ENCODE data around the gene ADAMTSL2. TPM values are rescaled to one million over a fixed set of nuclear protein-coding genes. Genes with fewer than 3 reads are reported as not detected.

The ADAMTSL2 gene
- total RNA-seq, 1 experiment from 2014 or later: 0.87 TPM

DNA sequence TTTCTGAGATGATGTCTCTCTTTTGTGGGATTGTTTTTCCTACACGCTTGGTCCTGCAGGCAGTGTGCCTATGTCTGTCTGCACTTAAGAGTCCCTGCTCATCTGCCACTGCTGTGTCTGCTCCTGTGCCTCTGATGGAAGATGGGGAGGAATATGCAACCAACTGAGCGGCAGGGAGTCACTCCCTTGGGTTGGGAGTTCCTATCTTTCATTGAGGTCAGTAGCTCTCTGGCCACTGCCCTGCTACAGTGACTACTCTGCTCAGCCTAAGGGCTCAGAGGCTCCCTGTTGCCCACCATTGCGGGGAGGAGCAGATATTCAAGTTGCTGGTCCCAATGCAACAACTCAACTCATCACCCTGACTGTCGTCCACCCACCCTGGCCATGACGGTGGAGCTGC, 88.1 kb downstream of the ADAMTSL2 start:
- DNase-seq (ENCODE audit: low spot score) (no peak), ATAC-seq (no peak)
- no peak overlapping the region for H3K27ac Mint-ChIP-seq
- ChIA-PET CTCF (no interaction called here), POLR2A (no interaction called here)
- H3K4me3 Mint-ChIP-seq: no peak overlapping the region
- H3K9me3 Mint-ChIP-seq: peaks cover 33% of the 10 kb centered on the region
- H3K27me3 Mint-ChIP-seq (ENCODE audit: low read depth): peaks cover 14% of the 10 kb centered on the region; the same call in 1 of the 2 replicates
- TF ChIP-seq ELF4 (CRISPR knock-in tag; IDR thresholded peaks at IDR 0.05; ENCODE audit: low read depth): no peak
- peaks cover 7% of the 10 kb centered on the region for H3K36me3 Mint-ChIP-seq
- peaks cover 2% of the 10 kb centered on the region; the same call in 1 of the 2 replicates for H3K4me1 Mint-ChIP-seq

Other genes starting within 250 kb of the ADAMTSL2 start
- 48.8 to 67.2 TPM (median 54.1 TPM) in 3 replicates for gene SURF6, start 198.5 kb upstream of the ADAMTSL2 start, total RNA-seq (2021)
- gene MED22, start 186.6 kb upstream of the ADAMTSL2 start, total RNA-seq (2021): 51.2 to 59.5 TPM (median 55.3 TPM) in 3 replicates
- gene RPL7A, start 186.5 kb upstream of the ADAMTSL2 start, total RNA-seq (2021): 2,747 to 3,149 TPM (median 3,142 TPM) in 3 replicates
- 33.3 to 36.4 TPM (median 35.6 TPM) in 3 replicates for gene SURF1, start 178.2 kb upstream of the ADAMTSL2 start, total RNA-seq (2021)
- 26.3 to 33.3 TPM (median 28.8 TPM) in 3 replicates for gene SURF2, start 178.2 kb upstream of the ADAMTSL2 start, total RNA-seq (2021)
- 171 to 173 TPM (median 173 TPM) in 3 replicates for gene SURF4, start 158.6 kb upstream of the ADAMTSL2 start, total RNA-seq (2021)
- 0.94 to 1.6 TPM (median 0.98 TPM) in 3 replicates for gene STKLD1, start 158.3 kb upstream of the ADAMTSL2 start, total RNA-seq (2021)
- 33.0 to 38.6 TPM (median 36.3 TPM) in 3 replicates for gene REXO4, start 116.7 kb upstream of the ADAMTSL2 start, total RNA-seq (2021)
- gene ADAMTS13, start 112.3 kb upstream of the ADAMTSL2 start, total RNA-seq (2021): 12.0 to 16.4 TPM (median 15.9 TPM) in 3 replicates
- gene CACFD1, start 74.7 kb upstream of the ADAMTSL2 start, total RNA-seq (2021): 22.5 to 38.7 TPM (median 29.5 TPM) in 3 replicates
- 13.4 to 16.6 TPM (median 14.2 TPM) in 3 replicates for gene SLC2A6, start 55.6 kb upstream of the ADAMTSL2 start, total RNA-seq (2021)
- gene MYMK, start 9.7 kb upstream of the ADAMTSL2 start, total RNA-seq (2021): 0.34 TPM in 1 of 3 replicates, not detected in the others
- 2.0 to 3.1 TPM (median 2.7 TPM) in 3 replicates for gene FAM163B, start 74.7 kb downstream of the ADAMTSL2 start, total RNA-seq (2021)
- gene DBH, start 101.7 kb downstream of the ADAMTSL2 start, total RNA-seq (2021): 0.23 to 0.34 TPM (median 0.24 TPM) in 3 replicates
- gene SARDH, start 203.6 kb downstream of the ADAMTSL2 start, total RNA-seq (2021): 8.5 to 15.2 TPM (median 13.7 TPM) in 3 replicates